Skeletal muscle cell (primary cell): ENCODE data around the gene NR6A1.

Experiments used
- DNase-seq: peaks from one replicate; pipeline ENCODE4 v3.0.0-alpha.2; 2010; ENCODE audit warnings: low read depth
- H3K4me3 ChIP-seq: 2 replicates; pipeline ENCODE4 v1.5.1; 2011; ENCODE audit warnings: low read depth, mild to moderate bottlenecking, control low read depth, low read length, moderate library complexity

Gene NR6A1

GRCh38 chr9:124706685-124707084 is 64.4 kb downstream of the NR6A1 start:
- DNase-seq = no peak
- H3K4me3 ChIP-seq = no peak overlapping the region

- no peak overlapping the region for H3K4me3 ChIP-seq
- no peak for DNase-seq
These were observed 71.5 kb downstream of the NR6A1 start for GRCh38 chr9:124699575-124699974.

GRCh38 chr9:124698265-124698664 is 72.8 kb downstream of the NR6A1 start:
- no peak for DNase-seq
- H3K4me3 ChIP-seq = no peak overlapping the region

DNA sequence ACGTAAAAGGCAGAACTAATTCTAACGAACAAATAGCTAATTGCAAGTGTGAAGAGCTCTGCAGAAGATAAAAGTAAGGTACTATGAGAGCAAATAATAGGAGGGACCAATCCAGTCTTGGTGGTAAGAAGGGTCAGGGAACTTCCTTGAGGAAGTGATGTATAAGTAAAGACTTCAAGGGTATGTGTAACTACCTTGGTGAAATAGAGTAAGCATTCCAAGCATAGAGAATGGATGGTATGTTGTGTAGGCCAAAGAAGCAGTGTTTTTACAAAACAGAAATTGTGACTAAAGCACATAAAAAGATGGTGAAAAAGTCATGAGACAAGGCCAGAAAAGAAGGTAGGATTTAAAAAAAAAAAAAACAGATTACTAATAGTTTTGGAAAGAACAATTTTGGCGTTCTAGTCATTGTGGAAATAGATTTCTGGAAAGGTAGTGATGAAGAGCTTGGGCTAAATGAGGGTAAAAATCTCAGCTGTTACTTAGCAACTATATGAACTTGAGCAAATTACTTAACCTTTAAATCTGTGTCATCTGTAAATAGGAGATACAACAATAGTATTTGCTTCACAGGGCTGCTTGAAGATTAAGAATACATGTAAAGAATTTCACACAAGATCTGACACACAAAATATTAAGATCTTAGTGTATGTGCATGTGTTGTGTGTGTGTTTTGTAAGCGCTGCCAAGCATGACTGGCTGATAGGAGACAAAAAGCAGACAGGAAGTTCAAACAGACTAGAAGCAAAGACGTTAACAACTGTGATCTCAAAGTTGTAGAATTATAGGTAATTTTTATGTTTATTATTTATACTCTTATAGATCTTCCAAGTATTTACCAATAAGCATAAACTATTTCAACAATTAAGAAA is 73.5 kb downstream of the NR6A1 start:
- no peak overlapping the region for H3K4me3 ChIP-seq
- no peak for DNase-seq

DNA sequence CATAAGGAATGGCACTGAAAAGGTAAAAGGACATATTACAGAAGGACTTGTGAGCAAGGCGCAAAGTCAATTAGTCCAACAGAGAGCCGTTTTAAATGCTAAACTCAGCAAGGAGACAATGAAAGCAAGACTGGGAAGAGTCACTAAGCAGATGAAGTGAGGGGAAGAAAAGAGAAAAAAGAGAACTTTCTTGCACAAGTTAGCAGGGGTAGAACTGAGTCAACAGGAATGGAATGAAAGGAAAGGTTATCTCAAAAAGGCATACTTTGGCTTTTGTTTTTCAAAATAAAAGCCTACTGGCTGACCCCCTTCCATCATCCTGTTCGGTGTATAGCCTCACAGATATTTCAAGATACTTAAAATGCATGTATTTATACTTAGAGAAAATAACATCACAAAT is 75.0 kb downstream of the NR6A1 start:
- no peak overlapping the region for H3K4me3 ChIP-seq
- no peak for DNase-seq

- H3K4me3 ChIP-seq = no peak overlapping the region
- no peak for DNase-seq
These were observed 75.7 kb downstream of the NR6A1 start for GRCh38 chr9:124695280-124695890.

GRCh38 chr9:124694414-124695279 is 76.5 kb downstream of the NR6A1 start:
- no peak overlapping the region for H3K4me3 ChIP-seq
- no peak for DNase-seq

DNA sequence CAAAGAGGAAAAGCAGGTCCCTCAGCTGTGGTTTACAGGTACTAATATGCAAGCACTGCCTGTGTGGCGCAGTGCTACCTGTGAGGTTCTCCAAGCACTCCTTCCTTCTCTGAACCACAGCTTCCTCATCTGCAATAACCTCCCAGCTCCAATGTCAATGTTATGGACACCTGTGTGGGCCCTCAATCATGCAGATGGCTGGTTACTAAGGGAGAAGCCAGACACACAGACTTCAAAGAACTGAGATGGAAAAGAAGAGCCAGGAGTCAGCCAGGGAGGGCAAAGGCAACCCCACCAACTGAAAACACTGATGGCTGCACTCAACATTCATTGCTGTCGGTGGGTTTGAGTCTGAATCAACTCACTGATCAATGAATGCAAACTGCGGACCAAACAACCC is 77.7 kb downstream of the NR6A1 start:
- no peak for DNase-seq
- no peak overlapping the region for H3K4me3 ChIP-seq

- no peak overlapping the region for H3K4me3 ChIP-seq
These were observed 82.7 kb downstream of the NR6A1 start for GRCh38 chr9:124688238-124688904.

GRCh38 chr9:124686918-124687317 is 84.2 kb downstream of the NR6A1 start:
- DNase-seq = no peak
- H3K4me3 ChIP-seq = no peak overlapping the region

More at GRCh38 chr9:124688238-124688904, 82.7 kb downstream of the NR6A1 start:
- DNase-seq = no peak

- DNase-seq = no peak
- no peak overlapping the region for H3K4me3 ChIP-seq
These were observed 85.9 kb downstream of the NR6A1 start for GRCh38 chr9:124685217-124685616.

DNA sequence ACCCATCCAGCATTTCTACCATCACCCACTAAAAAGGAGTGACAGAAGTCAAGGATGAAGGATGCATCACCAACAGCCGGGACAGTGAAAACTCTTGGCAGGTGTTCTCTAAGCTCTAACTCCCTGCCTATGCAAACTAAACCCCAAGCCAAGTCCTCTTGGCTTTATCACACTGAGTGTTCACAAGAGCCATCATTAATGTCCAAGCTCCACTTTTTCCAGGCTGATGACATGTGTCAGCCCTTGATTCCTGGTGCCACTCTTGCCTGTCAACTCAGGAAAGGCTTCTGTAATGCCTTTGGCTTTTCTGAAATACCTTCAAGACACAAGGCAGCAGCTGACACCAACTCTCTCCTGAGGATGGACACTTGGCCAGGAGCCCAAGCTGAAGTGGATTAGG is 86.9 kb downstream of the NR6A1 start:
- DNase-seq = no peak
- no peak overlapping the region for H3K4me3 ChIP-seq

DNA sequence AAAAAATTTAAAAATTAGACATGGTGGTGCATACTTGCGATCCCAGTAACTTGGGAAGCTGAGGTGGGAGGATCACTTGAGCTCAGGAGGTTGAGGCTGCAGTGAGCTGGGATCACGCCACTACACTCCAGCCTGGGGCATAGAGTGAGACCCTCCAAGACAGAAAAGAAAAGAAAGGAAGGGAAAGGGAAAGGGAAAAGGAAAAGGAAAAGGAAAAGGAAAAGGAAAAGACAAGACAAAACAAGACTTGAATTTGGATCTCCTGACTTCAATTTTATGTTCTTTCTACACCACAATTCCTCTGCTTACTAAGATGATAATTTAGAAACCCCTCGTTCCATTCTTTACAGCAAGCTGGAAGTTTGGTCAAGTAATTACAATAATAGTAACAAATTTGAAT is 88.1 kb downstream of the NR6A1 start:
- H3K4me3 ChIP-seq = no peak overlapping the region
- DNase-seq = no peak

- H3K4me3 ChIP-seq = no peak overlapping the region
- no peak for DNase-seq
These were observed 90.3 kb downstream of the NR6A1 start for GRCh38 chr9:124680714-124681390.

DNA sequence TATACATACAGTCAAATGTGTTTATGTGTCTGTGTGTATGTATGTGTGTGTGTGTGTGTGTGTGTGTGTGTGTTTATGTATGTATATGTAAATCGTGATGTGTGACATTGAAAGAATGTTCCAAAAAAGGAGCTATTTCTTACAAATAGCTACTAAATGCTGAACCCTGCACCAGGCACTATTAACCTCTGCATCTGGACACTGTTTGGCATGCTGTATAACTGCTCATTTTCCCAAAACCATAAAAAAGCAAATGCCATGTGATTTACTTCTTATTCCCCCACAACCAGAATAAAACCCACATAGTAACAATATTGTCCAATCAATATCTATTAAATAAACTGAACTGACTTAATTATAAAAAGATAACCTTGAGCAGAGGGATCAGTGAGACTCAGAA is 91.1 kb downstream of the NR6A1 start:
- no peak overlapping the region for H3K4me3 ChIP-seq
- DNase-seq = no peak

GRCh38 chr9:124676159-124676551 is 95.0 kb downstream of the NR6A1 start:
- no peak overlapping the region for H3K4me3 ChIP-seq
- DNase-seq = no peak

GRCh38 chr9:124675261-124676158 is 95.6 kb downstream of the NR6A1 start:
- H3K4me3 ChIP-seq = no peak overlapping the region
- no peak for DNase-seq

DNA sequence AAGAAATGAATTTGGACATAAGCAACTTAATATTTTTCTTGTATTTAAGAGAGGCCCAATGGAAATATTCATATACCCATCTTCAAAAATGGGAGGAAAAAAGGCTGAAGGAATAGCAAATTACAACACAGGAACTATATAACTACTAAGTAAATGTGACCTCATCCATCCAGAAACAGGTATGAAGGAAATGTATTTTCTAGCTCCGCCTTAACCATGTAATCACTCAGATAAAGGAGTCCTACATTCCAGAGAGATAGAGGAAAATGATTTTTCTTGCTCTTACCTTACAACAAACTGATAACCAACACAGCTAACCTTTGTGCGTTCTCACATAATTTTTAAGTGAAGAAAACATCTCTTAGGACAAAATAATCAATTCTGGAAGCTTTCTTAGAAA is 96.5 kb downstream of the NR6A1 start:
- no peak for DNase-seq

More for the DNA sequence above, 96.5 kb downstream of the NR6A1 start:
- no peak overlapping the region for H3K4me3 ChIP-seq
